A673 (cell line): ENCODE results near the gene EMC6. TPM values are rescaled to one million over a fixed set of nuclear protein-coding genes. Genes with fewer than 3 reads are reported as not detected.
"Not testable (repeated sequence)": the region's sequence is repeated elsewhere in the genome, so short reads cannot be mapped to it uniquely, and the experiment has no call there.

ENCODE experiments used
- BruUV-seq: library from RNA; stranded (reverse); fragments of 400-500 nt; replicated peaks from 2 replicates; lab custom pipeline; 2021; lab: Mats Ljungman, UMichigan
- CTCF ChIA-PET: fragments of 300-600 bp; sonication (Branson Sonifier 250); formaldehyde crosslinking; loops from one replicate; lab custom pipeline; 2022; ENCODE audit warnings: antibody characterized with exemption; lab: Charles Lee
- POLR2A ChIA-PET: fragments of 300-600 bp; sonication (Branson Sonifier 250); formaldehyde crosslinking; loops from one replicate; lab custom pipeline; 2022; ENCODE audit warnings: antibody characterized with exemption; ENCODE audit not compliant: low non-redundant PET; lab: Charles Lee
- DNase-seq: peaks from one replicate; pipeline ENCODE4 v3.0.0-alpha.2; 2015; ENCODE audit warnings: low spot score
- H3K27ac ChIP-seq: fragments of 200-600 bp; sonication (generic); 2 replicates; pipeline ENCODE4 v1.5.1; 2016; ENCODE audit warnings: mixed run types, low read depth, mild to moderate bottlenecking, mixed read lengths, antibody characterized with exemption, low read length; ENCODE audit not compliant: poor library complexity, severe bottlenecking
- H3K27me3 ChIP-seq: fragments of 200-600 bp; sonication (generic); replicated peaks from 2 replicates; pipeline ENCODE4 v1.6.1; 2017; ENCODE audit warnings: mixed run types, low read depth, mild to moderate bottlenecking, mixed read lengths, antibody characterized with exemption, low read length; ENCODE audit not compliant: insufficient read depth, poor library complexity
- H3K36me3 ChIP-seq: fragments of 200-600 bp; sonication (generic); 2 replicates; pipeline ENCODE4 v1.6.1; 2016; ENCODE audit warnings: mixed run types, mild to moderate bottlenecking, mixed read lengths, antibody characterized with exemption, low read length; ENCODE audit not compliant: insufficient read depth, poor library complexity, severe bottlenecking
- H3K4me1 ChIP-seq: fragments of 200-600 bp; sonication (generic); 2 replicates; pipeline ENCODE4 v1.6.1; 2017; ENCODE audit warnings: mixed run types, mild to moderate bottlenecking, mixed read lengths, antibody characterized with exemption, low read length; ENCODE audit not compliant: insufficient read depth, poor library complexity, severe bottlenecking
- H3K4me3 ChIP-seq: fragments of 200-600 bp; sonication (generic); 2 replicates; pipeline ENCODE4 v1.5.1; 2016; ENCODE audit warnings: low read depth, mixed run types, mild to moderate bottlenecking, mixed read lengths, low read length; ENCODE audit not compliant: poor library complexity, severe bottlenecking
- H3K9me3 ChIP-seq: fragments of 200-600 bp; sonication (generic); 2 replicates; pipeline ENCODE4 v1.6.1; 2016; ENCODE audit warnings: mixed run types, low read depth, mild to moderate bottlenecking, mixed read lengths, antibody characterized with exemption, low read length; ENCODE audit not compliant: poor library complexity, severe bottlenecking
- EZH2 ChIP-seq: fragments of 200-600 bp; sonication (generic); IDR thresholded peaks from 2 replicates; pipeline ENCODE4 v1.6.1; 2017; ENCODE audit warnings: borderline replicate concordance, low read depth, mild to moderate bottlenecking, mixed read lengths, antibody characterized with exemption, low read length; ENCODE audit not compliant: poor library complexity, severe bottlenecking
- intact Hi-C: fragments of 100-400 bp; cut with micrococcal nuclease; formaldehyde crosslinking; loops from one replicate; pipeline ENCODE4 v1.10.0; 2022; ENCODE audit not compliant: unreplicated experiment
- total RNA-seq: library from RNA; stranded (reverse); gene quantifications from 2 replicates; pipeline ENCODE4 v1.2.3, GENCODE V29; 2021
- TF ChIP-seq, protein P1 (sequence below): fragments of 300-800, 200-600 bp; sonication (generic); conservative IDR thresholded peaks from 2 replicates; pipeline ENCODE4 v1.5.1; 2017; ENCODE audit warnings: low read depth, mild to moderate bottlenecking, antibody characterized with exemption, low read length, moderate library complexity, mixed read lengths

The EMC6 gene
- total RNA-seq, 1 experiment from 2014 or later, result 70.9 TPM

- CTCF ChIA-PET, result no interaction called here
- no peak for DNase-seq
- no TSS peak for BruUV-seq
- TF ChIP-seq, protein P1, sequence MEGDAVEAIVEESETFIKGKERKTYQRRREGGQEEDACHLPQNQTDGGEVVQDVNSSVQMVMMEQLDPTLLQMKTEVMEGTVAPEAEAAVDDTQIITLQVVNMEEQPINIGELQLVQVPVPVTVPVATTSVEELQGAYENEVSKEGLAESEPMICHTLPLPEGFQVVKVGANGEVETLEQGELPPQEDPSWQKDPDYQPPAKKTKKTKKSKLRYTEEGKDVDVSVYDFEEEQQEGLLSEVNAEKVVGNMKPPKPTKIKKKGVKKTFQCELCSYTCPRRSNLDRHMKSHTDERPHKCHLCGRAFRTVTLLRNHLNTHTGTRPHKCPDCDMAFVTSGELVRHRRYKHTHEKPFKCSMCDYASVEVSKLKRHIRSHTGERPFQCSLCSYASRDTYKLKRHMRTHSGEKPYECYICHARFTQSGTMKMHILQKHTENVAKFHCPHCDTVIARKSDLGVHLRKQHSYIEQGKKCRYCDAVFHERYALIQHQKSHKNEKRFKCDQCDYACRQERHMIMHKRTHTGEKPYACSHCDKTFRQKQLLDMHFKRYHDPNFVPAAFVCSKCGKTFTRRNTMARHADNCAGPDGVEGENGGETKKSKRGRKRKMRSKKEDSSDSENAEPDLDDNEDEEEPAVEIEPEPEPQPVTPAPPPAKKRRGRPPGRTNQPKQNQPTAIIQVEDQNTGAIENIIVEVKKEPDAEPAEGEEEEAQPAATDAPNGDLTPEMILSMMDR, result no peak
- no peak for TF ChIP-seq EZH2
- Histone ChIP-seq H3K9me3 (no peaks in the 10 kb centered on the region), H3K27me3 (peaks cover 24% of the 10 kb centered on the region), H3K4me3 (no peak overlapping the region), H3K4me1 (peaks cover 7% of the 10 kb centered on the region), H3K36me3 (no peaks in the 10 kb centered on the region), H3K27ac (no peak overlapping the region)
- POLR2A ChIA-PET, result no interaction called here
- intact Hi-C loops, result no loop called here
Observed at GRCh38 chr17:3697103-3697476, 28.5 kb downstream of the EMC6 start.

DNA sequence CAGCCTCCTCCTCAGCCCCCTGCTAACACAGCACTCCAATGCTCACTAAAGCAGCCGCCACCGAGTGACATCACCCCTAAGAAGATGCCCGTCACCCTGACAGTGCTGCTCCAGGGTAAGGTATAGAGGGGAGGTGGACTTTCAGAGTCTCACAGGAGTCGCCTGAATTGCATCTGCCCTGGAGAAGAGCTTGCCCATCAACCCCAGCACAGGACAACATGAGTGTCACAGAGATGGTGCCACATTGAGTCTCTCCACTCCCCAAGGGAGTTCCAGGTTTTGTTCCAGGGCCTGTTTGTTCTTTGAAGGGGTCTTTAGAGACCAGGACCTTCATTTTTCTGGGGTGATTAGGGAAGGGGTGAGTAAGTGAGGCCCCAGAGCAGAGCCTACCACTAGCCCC lies 29.5 kb downstream of the EMC6 start:
- no TSS peak for BruUV-seq
- no peaks in the 10 kb centered on the region for H3K9me3 ChIP-seq
- ChIA-PET POLR2A (no interaction called here), CTCF (no interaction called here)
- intact Hi-C loops, result no loop called here
- peaks cover 24% of the 10 kb centered on the region for H3K27me3 ChIP-seq
- DNase-seq, result no peak
- H3K4me1 ChIP-seq, result peaks cover 7% of the 10 kb centered on the region
- TF ChIP-seq, protein P1, result no peak
- TF ChIP-seq EZH2, result no peak
- H3K4me3 ChIP-seq, result no peak overlapping the region
- no peaks in the 10 kb centered on the region for H3K36me3 ChIP-seq
- H3K27ac ChIP-seq, result no peak overlapping the region

GRCh38 chr17:3699951-3700350 lies 31.3 kb downstream of the EMC6 start:
- no peak for TF ChIP-seq EZH2
- TF ChIP-seq, protein P1, result no peak
- Histone ChIP-seq H3K4me1 (peaks cover 7% of the 10 kb centered on the region), H3K4me3 (no peak overlapping the region), H3K27ac (no peak overlapping the region), H3K36me3 (no peaks in the 10 kb centered on the region), H3K9me3 (no peaks in the 10 kb centered on the region), H3K27me3 (peaks cover 18% of the 10 kb centered on the region)
- CTCF ChIA-PET, result no interaction called here
- POLR2A ChIA-PET, result interaction anchor here (0.6 kb wide), 1 partner anchor 40 kb away, joined by 9 read pairs; no protein-coding TSS in a partner anchor
- DNase-seq, result no peak
- no TSS peak for BruUV-seq
- intact Hi-C loops, result no loop called here

DNA sequence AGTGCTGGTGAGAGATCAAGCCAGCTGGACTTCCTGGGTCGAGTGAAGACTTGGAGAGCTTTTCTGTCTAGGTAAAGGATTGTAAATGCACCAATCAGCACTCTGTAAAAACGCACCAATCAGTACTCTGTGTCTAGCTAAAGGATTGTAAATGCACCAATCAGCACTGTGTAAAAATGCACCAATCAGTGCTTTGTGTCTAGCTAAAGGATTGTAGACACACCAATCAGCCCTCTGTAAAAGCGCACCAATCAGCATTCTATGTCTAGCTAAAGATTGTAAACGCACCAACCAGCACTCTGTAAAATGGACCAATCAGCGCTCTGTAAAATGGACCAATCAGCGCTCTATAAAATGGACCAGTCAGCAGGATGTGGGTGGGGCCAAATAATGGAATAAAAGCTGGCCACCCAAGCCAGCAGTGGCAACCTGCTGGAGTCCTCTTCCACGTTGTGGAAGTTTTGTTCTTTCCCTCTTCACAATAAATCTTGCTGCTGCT lies 33.5 kb downstream of the EMC6 start:
- H3K4me1 ChIP-seq, DNase-seq, intact Hi-C loops, POLR2A ChIA-PET, H3K27me3 ChIP-seq, H3K27ac ChIP-seq, H3K9me3 ChIP-seq, H3K4me3 ChIP-seq, CTCF ChIA-PET, BruUV-seq, H3K36me3 ChIP-seq: not testable (repeated sequence)
